Thyroid gland (tissue), 4 donors: ENCODE results near the gene TAF4B.

Experiments
- CTCF ChIP-seq, 6 experiments: fragments of 200-600 bp in 3 of 6; fragments of 450-650 bp in 3 of 6; sonication (generic) in 3 of 6; IDR thresholded peaks; one replicate each; pipeline ENCODE4 v1.5.1; 2016 to 2019; ENCODE audit warnings: antibody characterized with exemption in 6 of 6, mild to moderate bottlenecking in 2 of 6, inconsistent platforms in 1 of 6, moderate library complexity in 1 of 6
- POLR2A ChIP-seq, 2 donors: fragments of 450-650 bp; IDR thresholded peaks; one replicate each; pipeline ENCODE4 v1.6.1; 2017; ENCODE audit warnings: antibody characterized with exemption in 2 of 2, mild to moderate bottlenecking in 2 of 2, moderate library complexity in 1 of 2

GRCh38 chr18:26417190-26417589 lies 190.9 kb downstream of the TAF4B start:
- TF ChIP-seq CTCF (IDR thresholded peaks at IDR 0.05) = no peak
- TF ChIP-seq POLR2A (IDR thresholded peaks at IDR 0.05) = no peak
